Common myeloid progenitor, CD34-positive (primary cell): ENCODE measurements around the gene SZRD1.

Source experiments
- CTCF ChIA-PET: fragments of 350-600 bp; sonication (Branson Sonifier 250); formaldehyde crosslinking; loops from one replicate; lab custom pipeline; 2021; ENCODE audit warnings: antibody characterized with exemption; lab: Charles Lee
- POLR2A ChIA-PET: fragments of 350-600 bp; sonication (Branson Sonifier 250); formaldehyde crosslinking; loops from one replicate; lab custom pipeline; 2021; ENCODE audit warnings: antibody characterized with exemption; lab: Charles Lee
- DNase-seq, 3 donors: peaks; one replicate each; pipeline versions ENCODE4 v3.0.0 to v3.0.0-alpha.2; 2013
- H3K27ac ChIP-seq, 2 experiments: 1 replicate in 1 of 2; 2 replicates in 1 of 2; pipeline ENCODE4 v1.7.0; 2013; ENCODE audit warnings: inconsistent platforms in 2 of 2, low read length in 2 of 2, mild to moderate bottlenecking in 2 of 2, low read depth in 1 of 2, moderate library complexity in 1 of 2; ENCODE audit not compliant: severe bottlenecking in 2 of 2, insufficient read depth in 1 of 2, poor library complexity in 1 of 2
- H3K27me3 ChIP-seq, 5 experiments: replicated peaks in 2 of 5; 1 replicate in 3 of 5; 2 replicates in 2 of 5; pipeline versions ENCODE4 v1.6.1 to v1.7.0; 2013; ENCODE audit warnings: low read length in 4 of 5, mild to moderate bottlenecking in 2 of 5, moderate library complexity in 2 of 5, inconsistent platforms in 1 of 5; ENCODE audit not compliant: insufficient read depth in 5 of 5, control insufficient read depth in 4 of 5
- H3K36me3 ChIP-seq, 4 experiments: 1 replicate in 2 of 4; 2 replicates in 2 of 4; pipeline versions ENCODE4 v1.6.1 to v1.7.0; 2013; ENCODE audit warnings: low read length in 3 of 4, control low read depth in 1 of 4, mild to moderate bottlenecking in 1 of 4; ENCODE audit not compliant: control insufficient read depth in 4 of 4, insufficient read depth in 4 of 4
- H3K4me1 ChIP-seq, 4 experiments: 1 replicate in 3 of 4; 2 replicates in 1 of 4; pipeline versions ENCODE4 v1.6.1 to v1.7.1; 2013; ENCODE audit warnings: low read length in 3 of 4, mild to moderate bottlenecking in 3 of 4, control low read depth in 1 of 4, inconsistent platforms in 1 of 4, moderate library complexity in 1 of 4; ENCODE audit not compliant: control insufficient read depth in 4 of 4, insufficient read depth in 4 of 4; ENCODE audit errors: control extremely low read depth in 1 of 4
- H3K4me3 ChIP-seq, 7 experiments: 1 replicate in 4 of 7; 2 replicates in 3 of 7; pipeline versions ENCODE4 v1.5.1 to v1.7.0; 2013; ENCODE audit warnings: mild to moderate bottlenecking in 7 of 7, low read length in 6 of 7, moderate library complexity in 6 of 7, inconsistent platforms in 2 of 7, low read depth in 2 of 7, control low read depth in 1 of 7; ENCODE audit not compliant: insufficient read depth in 4 of 7, control insufficient read depth in 1 of 7; ENCODE audit errors: extremely low read depth in 1 of 7
- H3K9me3 ChIP-seq, 5 experiments: 1 replicate in 4 of 5; 2 replicates in 1 of 5; pipeline versions ENCODE4 v1.6.1 to v1.7.1; 2013; ENCODE audit warnings: low read length in 4 of 5, mild to moderate bottlenecking in 2 of 5, inconsistent platforms in 1 of 5, low read depth in 1 of 5, moderate library complexity in 1 of 5; ENCODE audit not compliant: control insufficient read depth in 4 of 5, insufficient read depth in 2 of 5; ENCODE audit errors: control extremely low read depth in 1 of 5
- WGBS: methylation state at CpG from one replicate; pipeline ENCODE4 v1.1.5; 2013; ENCODE audit not compliant: insufficient coverage; 5-methylcytosine and 5-hydroxymethylcytosine counted together

The SZRD1 gene

DNA sequence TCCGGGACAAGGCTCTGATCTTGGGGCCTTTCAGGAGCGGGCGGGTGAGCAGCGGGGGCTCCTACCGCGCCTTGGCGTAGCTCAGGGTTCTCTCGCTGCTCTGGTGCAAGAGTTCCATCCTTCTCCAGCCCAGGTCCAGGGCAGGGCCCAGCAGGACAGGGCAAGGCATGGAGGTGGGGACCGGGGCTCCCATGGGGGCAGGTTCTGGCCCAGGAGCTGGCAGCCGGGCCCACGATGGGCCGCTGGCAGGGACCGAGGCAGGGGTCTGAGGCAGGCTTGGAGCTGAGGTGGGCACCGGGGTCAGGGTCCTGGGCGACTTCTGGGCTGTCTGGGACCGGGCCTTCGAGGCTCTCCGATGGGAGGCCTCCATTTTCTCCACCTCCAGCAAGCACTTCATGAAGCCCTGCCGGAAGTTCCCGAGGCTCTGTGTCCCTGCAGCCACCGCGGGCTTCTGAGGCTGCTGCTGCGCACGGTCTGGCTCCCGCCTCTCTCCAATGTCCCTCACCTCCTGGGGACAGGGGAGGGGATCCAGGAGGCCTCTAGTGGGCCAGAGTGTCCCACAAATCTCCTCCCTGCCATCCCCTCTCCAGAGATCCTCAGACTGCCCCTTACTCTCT, 42.6 kb downstream of the SZRD1 start:
- no peaks in the 10 kb centered on the region for H3K36me3 ChIP-seq
- ChIA-PET CTCF (no interaction called here), POLR2A (no interaction called here)
- no peaks in the 10 kb centered on the region for H3K4me1 ChIP-seq
- H3K27me3 ChIP-seq, result no peaks in the 10 kb centered on the region
- H3K27ac ChIP-seq, result no peak overlapping the region
- no peaks in the 10 kb centered on the region for H3K9me3 ChIP-seq
- 96% methylated on average over 14 of the region's 25 CpGs for WGBS
- no peak for DNase-seq
- H3K4me3 ChIP-seq, result no peak overlapping the region

DNA sequence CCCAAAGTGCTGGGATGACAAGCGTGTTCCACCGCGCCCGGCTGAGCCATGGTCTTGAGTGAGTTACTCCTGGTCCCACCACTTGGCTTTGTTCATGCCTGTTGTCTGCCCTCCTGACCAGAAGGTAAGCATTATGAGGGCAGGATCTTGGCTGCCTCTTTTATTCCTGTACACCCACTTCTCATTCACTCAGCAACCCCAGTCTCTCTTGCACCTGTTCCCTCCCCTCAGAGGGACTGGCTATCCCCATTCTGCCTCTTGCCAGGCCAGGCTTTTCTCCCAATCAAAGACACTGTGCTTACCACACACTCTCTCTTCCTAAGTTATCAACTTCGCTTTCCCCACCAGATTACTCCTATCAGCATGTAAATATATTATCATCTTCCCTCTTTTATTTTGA, 43.8 kb downstream of the SZRD1 start:
- 100% methylated on average over 5 of the region's 5 CpGs for WGBS
- ChIA-PET POLR2A (interaction anchor here (0.6 kb wide), 1 partner anchor 666 kb away, joined by 3 read pairs; no protein-coding TSS in a partner anchor), CTCF (no interaction called here)

DNA sequence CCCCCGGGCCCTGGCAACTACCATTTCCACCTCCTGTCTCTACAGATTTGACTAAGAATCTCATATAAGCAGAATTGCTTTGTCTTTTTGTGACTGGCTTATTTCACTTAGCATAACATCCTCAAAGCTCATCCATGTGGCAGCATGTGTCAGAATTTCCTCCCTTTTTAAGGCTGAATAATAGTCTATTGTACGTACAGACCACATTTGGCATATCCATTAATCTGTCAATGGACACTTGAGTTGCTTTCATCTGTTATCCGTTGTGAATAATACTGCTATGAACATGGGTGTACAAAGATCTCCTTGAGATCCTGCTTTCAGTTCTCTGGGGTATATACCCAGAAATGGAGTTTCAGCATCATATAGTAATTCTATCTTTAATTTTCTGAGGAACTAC, 46.1 kb downstream of the SZRD1 start:
- Histone ChIP-seq H3K4me3 (no peak overlapping the region), H3K9me3 (no peaks in the 10 kb centered on the region), H3K27ac (no peak overlapping the region), H3K4me1 (no peaks in the 10 kb centered on the region), H3K27me3 (no peaks in the 10 kb centered on the region), H3K36me3 (no peaks in the 10 kb centered on the region)
- ChIA-PET POLR2A (no interaction called here), CTCF (no interaction called here)
- WGBS, result 93% methylated on average over 2 of the region's 3 CpGs
- DNase-seq, result no peak

More for the DNA sequence above, 43.8 kb downstream of the SZRD1 start:
- Histone ChIP-seq H3K4me3 (no peak overlapping the region), H3K27me3 (no peaks in the 10 kb centered on the region), H3K4me1 (no peaks in the 10 kb centered on the region), H3K36me3 (no peaks in the 10 kb centered on the region), H3K27ac (no peak overlapping the region), H3K9me3 (no peaks in the 10 kb centered on the region)
- no peak for DNase-seq

DNA sequence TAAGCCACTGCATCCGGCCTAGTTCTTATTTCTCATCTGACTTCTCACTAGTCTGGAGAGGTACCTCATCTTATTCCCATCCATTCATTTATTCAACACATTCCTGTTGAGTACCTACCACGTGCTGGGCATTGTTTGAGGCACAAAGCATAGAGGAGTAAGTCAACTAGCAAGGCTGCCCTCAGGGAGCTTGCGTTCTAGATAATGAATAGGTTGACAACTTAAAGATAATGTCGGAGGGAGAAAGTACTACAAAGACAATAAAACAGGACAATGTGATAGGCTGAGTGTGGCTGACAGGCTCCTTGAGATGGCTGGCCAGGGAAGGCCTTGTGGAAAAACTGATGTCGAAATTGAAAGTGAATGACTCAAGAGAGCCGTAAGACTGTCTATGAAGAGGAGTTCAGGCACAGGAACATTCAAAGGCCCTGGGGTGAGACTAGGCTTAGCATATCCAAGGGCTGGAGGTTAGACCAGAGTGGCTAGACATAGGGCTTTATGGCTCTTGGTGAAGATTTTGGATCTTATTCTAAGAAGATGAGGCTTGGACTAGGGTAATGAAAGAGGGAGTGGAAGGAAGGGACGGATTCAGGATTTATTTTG, 51.9 kb downstream of the SZRD1 start:
- POLR2A ChIA-PET, result no interaction called here
- no peak overlapping the region for H3K4me3 ChIP-seq

DNA sequence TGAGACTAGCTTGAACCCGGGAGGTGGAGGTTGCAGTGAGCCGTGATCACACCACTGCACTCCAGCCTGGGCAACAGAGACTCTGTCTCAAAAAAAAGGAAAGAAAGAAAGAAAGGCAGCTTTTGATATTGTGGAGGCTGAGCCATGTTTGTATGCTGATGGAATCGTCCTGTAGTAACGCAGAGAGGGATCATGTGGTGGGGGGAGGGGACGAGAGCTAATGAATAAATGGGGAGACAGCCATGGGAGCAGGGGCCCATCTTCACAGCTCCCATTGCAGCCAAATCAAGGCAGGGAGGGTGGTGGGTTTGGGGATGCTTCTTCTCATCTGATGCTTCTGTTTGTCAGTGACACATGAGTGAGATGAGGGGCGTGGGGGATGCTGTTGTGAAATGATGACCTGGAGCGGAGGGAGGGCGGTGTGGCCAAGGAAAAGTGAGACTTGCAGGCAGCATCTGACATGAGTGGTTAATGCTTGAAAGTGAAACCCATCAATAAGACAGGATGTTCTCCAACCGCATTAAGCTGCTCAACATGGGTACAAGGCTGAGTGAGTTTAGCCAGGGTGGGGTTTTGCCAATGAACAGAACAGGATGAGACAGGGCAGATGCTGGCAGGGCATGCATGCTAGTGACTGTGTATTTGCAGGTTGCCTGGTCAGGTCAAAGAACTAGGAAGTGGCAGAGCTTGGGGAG, 53.5 kb downstream of the SZRD1 start:
- peak; percentile 13 to 73 (median 63) for DNase-seq
- 85% methylated on average over 7 of the region's 9 CpGs for WGBS
- Histone ChIP-seq H3K4me1 (no peaks in the 10 kb centered on the region), H3K27ac (no peak overlapping the region), H3K9me3 (no peaks in the 10 kb centered on the region), H3K27me3 (peaks cover 0 to 4% (median 0%) of the 10 kb centered on the region in 5 experiments), H3K4me3 (no peak overlapping the region), H3K36me3 (no peaks in the 10 kb centered on the region)
- ChIA-PET CTCF (interaction anchor here (0.6 kb wide), 1 partner anchor 350 kb away, joined by 3 read pairs; no protein-coding TSS in a partner anchor), POLR2A (no interaction called here)

More for the DNA sequence above, 51.9 kb downstream of the SZRD1 start:
- no peak for DNase-seq
- CTCF ChIA-PET, result interaction anchor here (0.6 kb wide), 1 partner anchor 611 kb away, joined by 3 read pairs; no protein-coding TSS in a partner anchor
- Histone ChIP-seq H3K27me3 (peaks cover 0 to 4% (median 0%) of the 10 kb centered on the region in 5 experiments), H3K36me3 (no peaks in the 10 kb centered on the region), H3K27ac (no peak overlapping the region), H3K4me1 (no peaks in the 10 kb centered on the region), H3K9me3 (no peaks in the 10 kb centered on the region)
- WGBS, result 96% methylated on average over 7 of the region's 7 CpGs

DNA sequence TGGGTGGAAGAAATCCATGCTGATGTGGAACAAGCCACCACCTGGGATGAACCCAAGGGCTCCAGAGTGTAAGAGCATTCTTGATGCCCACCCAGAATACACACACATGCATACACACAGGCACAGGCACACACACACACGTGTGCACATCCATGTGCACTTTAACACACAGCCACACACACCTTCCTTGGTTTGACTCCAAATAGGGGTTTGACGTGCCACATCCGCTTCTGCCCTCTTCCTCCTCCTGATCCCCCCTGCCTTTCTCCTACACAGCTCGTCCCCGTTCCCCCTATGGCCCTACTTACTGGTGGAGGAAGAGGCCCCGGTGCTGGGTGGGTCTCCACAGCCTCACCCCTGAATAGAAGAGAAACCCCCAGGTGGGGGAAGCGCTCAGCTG, 54.2 kb downstream of the SZRD1 start:
- H3K27ac ChIP-seq, result no peak overlapping the region
- H3K27me3 ChIP-seq, result peaks cover 0 to 4% (median 0%) of the 10 kb centered on the region in 5 experiments
- H3K36me3 ChIP-seq, result no peaks in the 10 kb centered on the region
- DNase-seq, result no peak
- no peaks in the 10 kb centered on the region for H3K4me1 ChIP-seq
- ChIA-PET POLR2A (no interaction called here), CTCF (no interaction called here)
- no peak overlapping the region for H3K4me3 ChIP-seq
- no peaks in the 10 kb centered on the region for H3K9me3 ChIP-seq
- 76% methylated on average over 3 of the region's 7 CpGs for WGBS

- peaks cover 0 to 4% (median 0%) of the 10 kb centered on the region in 5 experiments for H3K27me3 ChIP-seq
- no peaks in the 10 kb centered on the region for H3K4me1 ChIP-seq
- ChIA-PET POLR2A (no interaction called here), CTCF (no interaction called here)
- no peaks in the 10 kb centered on the region for H3K9me3 ChIP-seq
- H3K4me3 ChIP-seq, result no peak overlapping the region
- no peak for DNase-seq
- WGBS, result 96% methylated on average over 5 of the region's 7 CpGs
- no peak overlapping the region for H3K27ac ChIP-seq
- no peaks in the 10 kb centered on the region for H3K36me3 ChIP-seq
Observed at GRCh38 chr1:16422041-16422440, 55.0 kb downstream of the SZRD1 start.
